IMR-90 (cell line): ENCODE data around the gene LRRC56. TPM values are rescaled to one million over a fixed set of nuclear protein-coding genes. Genes with fewer than 3 reads are reported as not detected.

Experiments used
- ATAC-seq: fragments of 200-7000 bp; cut with Tn5 transposase; 2 replicates; pipeline ENCODE4 v1.9.1; 2020; ENCODE audit warnings: low read depth, mild to moderate bottlenecking, moderate library complexity
- BruUV-seq: library from RNA; stranded (reverse); fragments of 400-500 nt; replicated peaks from 2 replicates; lab custom pipeline; 2021; lab: Mats Ljungman, UMichigan
- CTCF ChIA-PET: fragments of 300-600 bp; formaldehyde crosslinking; extraction: SDS; loops from one replicate; lab custom pipeline; 2021; ENCODE audit warnings: antibody characterized with exemption; lab: Yijun Ruan, JAX
- POLR2A ChIA-PET: fragments of 300-600 bp; sonication (Branson Sonifier 250); formaldehyde crosslinking; loops from one replicate; lab custom pipeline; 2022; ENCODE audit warnings: antibody characterized with exemption; ENCODE audit not compliant: unreplicated experiment; lab: Charles Lee
- DNase-seq: peaks from one replicate; pipeline ENCODE4 v3.0.0; 2013
- H2AFZ ChIP-seq: replicated peaks from 2 replicates; pipeline ENCODE3; 2013; ENCODE audit warnings: low read length, mild to moderate bottlenecking; ENCODE audit not compliant: poor library complexity
- H2AK5ac ChIP-seq: 2 replicates; pipeline ENCODE4 v1.6.1; 2013; ENCODE audit warnings: low read depth, low read length, inconsistent platforms
- H2AK9ac ChIP-seq: replicated peaks from 2 replicates; pipeline ENCODE3; 2013; ENCODE audit warnings: mild to moderate bottlenecking, low read depth, low read length, moderate library complexity; ENCODE audit not compliant: poor library complexity
- H2BK120ac ChIP-seq: 2 replicates; pipeline ENCODE4 v1.6.1; 2013; ENCODE audit warnings: low read depth, low read length, inconsistent platforms
- H2BK15ac ChIP-seq: 3 replicates; pipeline ENCODE4 v1.6.1; 2013; ENCODE audit warnings: low read depth, low read length, inconsistent platforms
- H2BK20ac ChIP-seq: 2 replicates; pipeline ENCODE4 v1.6.1; 2013; ENCODE audit warnings: low read depth, mild to moderate bottlenecking, inconsistent platforms, low read length, moderate library complexity
- H2BK5ac ChIP-seq: 2 replicates; pipeline ENCODE4 v1.6.1; 2013; ENCODE audit warnings: mild to moderate bottlenecking, low read depth, low read length, inconsistent platforms; ENCODE audit not compliant: poor library complexity, severe bottlenecking
- H3K14ac ChIP-seq: replicated peaks from 2 replicates; pipeline ENCODE4 v1.6.1; 2013; ENCODE audit warnings: low read depth, low read length, inconsistent platforms
- H3K18ac ChIP-seq: 2 replicates; pipeline ENCODE4 v1.6.1; 2013; ENCODE audit warnings: low read depth, low read length, control low read depth
- H3K23ac ChIP-seq: 2 replicates; pipeline ENCODE4 v1.6.1; 2013; ENCODE audit warnings: low read depth, low read length, inconsistent platforms
- H3K27ac ChIP-seq: 2 replicates; pipeline ENCODE4 v1.5.1; 2013; ENCODE audit warnings: mild to moderate bottlenecking, control low read depth, low read length; ENCODE audit not compliant: insufficient read depth
- H3K27me3 ChIP-seq: 2 replicates; pipeline ENCODE4 v1.6.1; 2013; ENCODE audit warnings: low read length; ENCODE audit not compliant: control insufficient read depth, insufficient read depth
- H3K36me3 ChIP-seq: 2 replicates; pipeline ENCODE4 v1.6.1; 2013; ENCODE audit warnings: low read length, mixed read lengths; ENCODE audit not compliant: control insufficient read depth, insufficient read depth
- H3K4ac ChIP-seq: 2 replicates; pipeline ENCODE4 v1.6.1; 2013; ENCODE audit warnings: low read depth, low read length, inconsistent platforms
- H3K4me1 ChIP-seq: 2 replicates; pipeline ENCODE4 v1.6.1; 2013; ENCODE audit warnings: low read length, mixed read lengths; ENCODE audit not compliant: control insufficient read depth, insufficient read depth
- H3K4me2 ChIP-seq: 2 replicates; pipeline ENCODE4 v1.6.1; 2013; ENCODE audit warnings: low read depth, mild to moderate bottlenecking, control low read depth, low read length, moderate library complexity
- H3K4me3 ChIP-seq: 2 replicates; pipeline ENCODE4 v1.5.1; 2013; ENCODE audit warnings: low read depth, mild to moderate bottlenecking, control low read depth, low read length, moderate library complexity; ENCODE audit not compliant: insufficient read depth
- H3K56ac ChIP-seq: 2 replicates; pipeline ENCODE4 v1.6.1; 2013; ENCODE audit warnings: low read length, inconsistent platforms; ENCODE audit not compliant: insufficient read depth; ENCODE audit errors: extremely low read depth
- H3K79me1 ChIP-seq, 2 experiments: 2 replicates each; pipeline ENCODE4 v1.6.1; 2013; ENCODE audit warnings: low read length in 2 of 2, inconsistent platforms in 1 of 2, low read depth in 1 of 2
- H3K9ac ChIP-seq: 2 replicates; pipeline ENCODE4 v1.6.1; 2013; ENCODE audit warnings: low read depth, low read length, control low read depth
- H3K9me1 ChIP-seq: 2 replicates; pipeline ENCODE4 v1.6.1; 2013; ENCODE audit warnings: low read length, inconsistent platforms; ENCODE audit not compliant: insufficient read depth
- H3K9me3 ChIP-seq: 2 replicates; pipeline ENCODE4 v1.6.1; 2013; ENCODE audit warnings: low read length; ENCODE audit not compliant: control insufficient read depth, insufficient read depth
- H4K20me1 ChIP-seq: 2 replicates; pipeline ENCODE4 v1.6.1; 2013; ENCODE audit warnings: low read length, inconsistent platforms; ENCODE audit not compliant: insufficient read depth
- H4K5ac ChIP-seq: 2 replicates; pipeline ENCODE4 v1.6.1; 2013; ENCODE audit warnings: mild to moderate bottlenecking, low read depth, low read length, control low read depth
- H4K8ac ChIP-seq, 2 experiments: 2 replicates each; pipeline ENCODE4 v1.6.1; 2013; ENCODE audit warnings: low read depth in 2 of 2, low read length in 2 of 2, control low read depth in 1 of 2, inconsistent platforms in 1 of 2
- H4K91ac ChIP-seq: 2 replicates; pipeline ENCODE4 v1.6.1; 2013; ENCODE audit warnings: low read depth, low read length, inconsistent platforms; ENCODE audit not compliant: insufficient read depth
- BHLHE40 ChIP-seq: fragments of 150-350 bp; IDR thresholded peaks from 2 replicates; pipeline ENCODE4 v1.6.1; 2016; ENCODE audit warnings: mild to moderate bottlenecking, low read depth, low read length
- CHD1 ChIP-seq: IDR thresholded peaks from 2 replicates; pipeline ENCODE4 v1.6.1; 2012; ENCODE audit warnings: low read depth, low read length, improper control_type of control experiment
- CTCF ChIP-seq: conservative IDR thresholded peaks from 2 replicates; pipeline ENCODE4 v1.5.1; 2012; ENCODE audit warnings: mild to moderate bottlenecking, low read depth, low read length, improper control_type of control experiment
- ELK1 ChIP-seq: fragments of 150-350 bp; IDR thresholded peaks from 2 replicates; pipeline ENCODE4 v1.6.1; 2016; ENCODE audit warnings: low read depth, mild to moderate bottlenecking, low read length, moderate library complexity, borderline replicate concordance
- MXI1 ChIP-seq: IDR thresholded peaks from 2 replicates; pipeline ENCODE4 v1.6.1; 2012; ENCODE audit warnings: low read depth, mild to moderate bottlenecking, low read length, moderate library complexity, borderline replicate concordance
- NFE2L2 ChIP-seq: fragments of 150-350 bp; IDR thresholded peaks from 2 replicates; pipeline ENCODE4 v1.6.1; 2016; ENCODE audit warnings: low read depth, mild to moderate bottlenecking, low read length
- POLR2A ChIP-seq: IDR thresholded peaks from 2 replicates; pipeline ENCODE4 v1.6.1; 2012; ENCODE audit warnings: mild to moderate bottlenecking, low read depth, low read length
- RAD21 ChIP-seq: IDR thresholded peaks from 2 replicates; pipeline ENCODE4 v1.6.1; 2012; ENCODE audit warnings: low read length, improper control_type of control experiment
- RCOR1 ChIP-seq: IDR thresholded peaks from 2 replicates; pipeline ENCODE4 v1.6.1; 2012; ENCODE audit warnings: mild to moderate bottlenecking, low read length, improper control_type of control experiment; ENCODE audit not compliant: insufficient replicate concordance
- RFX5 ChIP-seq: IDR thresholded peaks from 2 replicates; pipeline ENCODE4 v1.8.0; 2012; ENCODE audit warnings: low read depth, mild to moderate bottlenecking, low read length, moderate library complexity
- SMC3 ChIP-seq: fragments of 150-350 bp; IDR thresholded peaks from 2 replicates; pipeline ENCODE4 v1.6.1; 2016; ENCODE audit warnings: low read depth, mild to moderate bottlenecking, antibody characterized with exemption, low read length, moderate library complexity
- USF2 ChIP-seq: fragments of 150-350 bp; IDR thresholded peaks from 2 replicates; pipeline ENCODE4 v1.6.1; 2017; ENCODE audit warnings: mild to moderate bottlenecking, antibody characterized with exemption, low read length, low read depth
- WGBS, 2 experiments: methylation state at CpG; one replicate each; pipeline versions ENCODE4 v1.1.5 to v1.1.7; 2013; ENCODE audit warnings: missing lambda C conversion rate in 2 of 2; ENCODE audit not compliant: insufficient read length in 1 of 2; ENCODE audit errors: extremely low coverage in 2 of 2; 5-methylcytosine and 5-hydroxymethylcytosine counted together
- dilution Hi-C: fragments of 300-500 bp; cut with HindIII; formaldehyde crosslinking; loops from one replicate; pipeline ENCODE4 v1.14.3; 2018; ENCODE audit warnings: low sequenced_read_pairs; ENCODE audit not compliant: unreplicated experiment
- in situ Hi-C: fragments of 300-500 bp; cut with MboI; formaldehyde crosslinking; loops from 3 replicates; pipeline ENCODE4 v1.14.3; 2019; ENCODE audit warnings: low sequenced_read_pairs, inconsistent platforms, mixed read lengths
- intact Hi-C: fragments of 100-400 bp; cut with micrococcal nuclease; formaldehyde crosslinking; loops from 2 replicates; pipeline ENCODE4 v1.10.0; 2022
- polyA plus RNA-seq, 3 experiments: library from polyadenylated mRNA; depleted of rRNA; stranded (reverse); fragments of >200 nt; gene quantifications; 2 replicates each; pipeline ENCODE4 v1.2.3, GENCODE V29; 2012; ENCODE audit warnings: low replicate concordance in 1 of 3
- total RNA-seq: library from RNA; depleted of rRNA; stranded (reverse); fragments of >200 nt; gene quantifications from 2 replicates; pipeline ENCODE4 v1.2.3, GENCODE V29; 2012

The LRRC56 gene
- total and polyA plus RNA-seq, 2 of the 4 experiments (the other 2 are of a cell fraction): 0.36 to 1.3 TPM

GRCh38 chr11:488579-488978, 48.7 kb upstream of the LRRC56 start:
- Histone ChIP-seq H3K36me3 (peaks cover 20% of the 10 kb centered on the region), H4K20me1 (peaks cover 4% of the 10 kb centered on the region; the same call in 1 of the 2 replicates), H3K27me3 (no peaks in the 10 kb centered on the region), H3K4ac (no peak overlapping the region), H2BK15ac (no peak overlapping the region), H3K4me1 (no peaks in the 10 kb centered on the region), H2AK5ac (no peak overlapping the region), H3K18ac (no peak overlapping the region), H3K56ac (no peak overlapping the region), H2AK9ac (no peak overlapping the region), H2AFZ (no peak overlapping the region), H3K27ac (no peak overlapping the region), H4K8ac (no peak overlapping the region), H4K91ac (no peak overlapping the region), H2BK5ac (no peak overlapping the region), H3K79me1 (peaks cover 10 to 27% of the 10 kb centered on the region in 2 experiments; a peak in 3 of 4 replicates), H2BK20ac (no peak overlapping the region), H3K23ac (no peak overlapping the region), H3K9me3 (no peaks in the 10 kb centered on the region), H3K4me3 (no peak overlapping the region), H4K5ac (no peak overlapping the region), H2BK120ac (no peak overlapping the region), H3K9me1 (no peaks in the 10 kb centered on the region), H3K9ac (no peak overlapping the region), H3K14ac (no peak overlapping the region), H3K4me2 (no peak overlapping the region)
- no TSS peak for BruUV-seq
- intact Hi-C loops (no loop called here), in situ Hi-C loops (no loop called here), dilution Hi-C loops (no loop called here)
- WGBS, 2 experiments: 93% methylated on average over 5 of the region's 19 CpGs; no CpG with 5 or more reads in 1 of the 2 experiments
- ChIA-PET CTCF (no interaction called here), POLR2A (no interaction called here)
- ATAC-seq (no peak), DNase-seq (no peak)
- TF ChIP-seq RCOR1 (no peak), CHD1 (no peak), BHLHE40 (no peak), RFX5 (no peak), SMC3 (no peak), CTCF (no peak), MXI1 (no peak), NFE2L2 (no peak), ELK1 (no peak), POLR2A (no peak), USF2 (no peak), RAD21 (no peak)
